GM21381 (cell line): ENCODE measurements around the gene KSR2.

Experiments used
- ATAC-seq: cut with Tn5 transposase; IDR thresholded peaks from one replicate; pipeline ENCODE4 v1.9.1; 2021; ENCODE audit warnings: mild to moderate bottlenecking, moderate library complexity; ENCODE audit not compliant: unreplicated experiment

Gene KSR2

GRCh38 chr12:117968151-117968789 lies 520 bp downstream of the KSR2 start:
- ATAC-seq: no peak

GRCh38 chr12:117967512-117967911 lies 1.3 kb downstream of the KSR2 start:
- no peak for ATAC-seq

GRCh38 chr12:117967043-117967442 lies 1.7 kb downstream of the KSR2 start:
- no peak for ATAC-seq

- ATAC-seq: no peak
Measured at GRCh38 chr12:117966511-117966910, 2.3 kb downstream of the KSR2 start.

GRCh38 chr12:117963836-117964235 lies 5.0 kb downstream of the KSR2 start:
- no peak for ATAC-seq

- ATAC-seq: no peak
Measured at GRCh38 chr12:117936722-117937484, 31.9 kb downstream of the KSR2 start.

GRCh38 chr12:117933545-117933944 lies 35.2 kb downstream of the KSR2 start:
- ATAC-seq: no peak

- no peak for ATAC-seq
Measured at GRCh38 chr12:117926391-117926899, 42.3 kb downstream of the KSR2 start.

GRCh38 chr12:117921929-117922777 lies 46.6 kb downstream of the KSR2 start:
- no peak for ATAC-seq

- no peak for ATAC-seq
Measured at GRCh38 chr12:117919479-117919878, 49.3 kb downstream of the KSR2 start.

- no peak for ATAC-seq
Measured at GRCh38 chr12:117914686-117915085, 54.1 kb downstream of the KSR2 start.

- no peak for ATAC-seq
Measured at GRCh38 chr12:117912756-117913155, 56.0 kb downstream of the KSR2 start.

GRCh38 chr12:117908411-117908810 lies 60.4 kb downstream of the KSR2 start:
- no peak for ATAC-seq

GRCh38 chr12:117907108-117907689 lies 61.6 kb downstream of the KSR2 start:
- ATAC-seq: no peak

- ATAC-seq: no peak
Measured at GRCh38 chr12:117904051-117904450, 64.7 kb downstream of the KSR2 start.

GRCh38 chr12:117903110-117903840 lies 65.5 kb downstream of the KSR2 start:
- ATAC-seq: no peak

GRCh38 chr12:117901631-117902030 lies 67.2 kb downstream of the KSR2 start:
- ATAC-seq: no peak

- ATAC-seq: no peak
Measured at GRCh38 chr12:117900561-117900960, 68.2 kb downstream of the KSR2 start.

- ATAC-seq: no peak
Measured at GRCh38 chr12:117897372-117898161, 71.2 kb downstream of the KSR2 start.

- ATAC-seq: no peak
Measured at GRCh38 chr12:117896009-117896408, 72.8 kb downstream of the KSR2 start.
